K562 (cell line): Measurements from ENCODE around the gene YBX1. TPM values are rescaled to one million over a fixed set of nuclear protein-coding genes. Genes with fewer than 3 reads are reported as not detected.

Experiments
- ARID1B ChIP-seq: fragments of 450-650 bp; IDR thresholded peaks from 2 replicates; pipeline ENCODE4 v1.6.1; 2016; ENCODE audit warnings: antibody characterized with exemption, mild to moderate bottlenecking, inconsistent platforms
- BACH1 ChIP-seq: fragments of 200-800 bp; sonication (Bioruptor generic); IDR thresholded peaks from 2 replicates; pipeline ENCODE4 v1.6.1; 2016; ENCODE audit warnings: missing genetic modification characterization, missing compliant biosample characterization
- BCL6 ChIP-seq: fragments of 250-450 bp; sonication (Bioruptor Pico); IDR thresholded peaks from 2 replicates; pipeline ENCODE4 v1.4.0; 2020
- CBX1 ChIP-seq: sonication (generic); IDR thresholded peaks from 2 replicates; pipeline ENCODE4 v1.6.1; 2016; ENCODE audit warnings: antibody characterized with exemption, low read depth, mild to moderate bottlenecking
- CSDE1 ChIP-seq, 2 experiments: fragments of 450-650 bp; IDR thresholded peaks; 2 replicates each; pipeline ENCODE4 v1.6.1; 2016; ENCODE audit warnings: mild to moderate bottlenecking in 1 of 2
- DMBX1 ChIP-seq: fragments of 250-450 bp; sonication (Bioruptor Pico); IDR thresholded peaks from 2 replicates; pipeline ENCODE4 v1.8.0; 2022; ENCODE audit warnings: inconsistent platforms, mild to moderate bottlenecking, moderate library complexity, borderline replicate concordance
- ELF2 ChIP-seq: fragments of 250-450 bp; sonication (Bioruptor Pico); IDR thresholded peaks from 2 replicates; pipeline ENCODE4 v1.5.0; 2021; ENCODE audit warnings: mild to moderate bottlenecking
- FOXA1 ChIP-seq: fragments of 450-650 bp; IDR thresholded peaks from 2 replicates; pipeline ENCODE4 v1.6.1; 2016; ENCODE audit warnings: mild to moderate bottlenecking, borderline replicate concordance
- FOXM1 ChIP-seq, 2 experiments: fragments of 450-650 bp in 1 of 2; sonication (generic) in 1 of 2; formaldehyde crosslinking in 1 of 2; IDR thresholded peaks; 2 replicates each; pipeline versions ENCODE4 v1.6.1 to v1.9.0; 2017 to 2022; ENCODE audit warnings: low read depth in 2 of 2, mild to moderate bottlenecking in 2 of 2, missing genetic modification reagents in 1 of 2, moderate library complexity in 1 of 2
- GABPA ChIP-seq: fragments of 200-800 bp; sonication (Bioruptor generic); conservative IDR thresholded peaks from 2 replicates; pipeline ENCODE4 v1.6.1; 2016; ENCODE audit warnings: low read depth, missing genetic modification characterization, missing compliant biosample characterization
- GATA2 ChIP-seq: sonication (generic); formaldehyde crosslinking; IDR thresholded peaks from 2 replicates; pipeline ENCODE4 v1.4.0; 2020; ENCODE audit warnings: mild to moderate bottlenecking, missing genetic modification reagents
- ILK ChIP-seq: fragments of 450-650 bp; IDR thresholded peaks from 2 replicates; pipeline ENCODE4 v1.6.1; 2016; ENCODE audit warnings: missing genetic modification characterization, low read depth, mild to moderate bottlenecking, missing compliant biosample characterization, moderate library complexity, borderline replicate concordance
- KDM5B ChIP-seq: fragments of 200-600 bp; sonication (generic); IDR thresholded peaks from 2 replicates; pipeline ENCODE4 v1.6.1; 2012; ENCODE audit warnings: low read depth, mild to moderate bottlenecking, moderate library complexity, low read length, control low read depth, inconsistent platforms; ENCODE audit not compliant: insufficient replicate concordance
- MEF2A ChIP-seq: IDR thresholded peaks from 2 replicates; pipeline ENCODE4 v1.6.1; 2011; ENCODE audit warnings: low read depth, mild to moderate bottlenecking, low read length, moderate library complexity; ENCODE audit not compliant: control insufficient read depth
- NRF1 ChIP-seq, 2 experiments: fragments of 450-650 bp; IDR thresholded peaks in 1 of 2; conservative IDR thresholded peaks in 1 of 2; 2 replicates each; pipeline ENCODE4 v1.6.1; 2014; ENCODE audit warnings: mild to moderate bottlenecking in 2 of 2
- POLR2AphosphoS2 ChIP-seq: IDR thresholded peaks from 2 replicates; pipeline ENCODE4 v1.6.1; 2012; ENCODE audit warnings: low read length, improper control_type of control experiment
- SIN3A ChIP-seq, 2 experiments: fragments of 150-350 bp in 1 of 2; IDR thresholded peaks; 2 replicates each; pipeline ENCODE4 v1.6.1; 2011 to 2016; ENCODE audit warnings: borderline replicate concordance in 2 of 2, low read depth in 2 of 2, low read length in 2 of 2, mild to moderate bottlenecking in 2 of 2, moderate library complexity in 2 of 2; ENCODE audit not compliant: control insufficient read depth in 1 of 2
- SRSF3 ChIP-seq: fragments of 200-400 bp; formaldehyde crosslinking; IDR thresholded peaks from 2 replicates; pipeline ENCODE4 v1.6.1; 2016; ENCODE audit warnings: mild to moderate bottlenecking, low read length, moderate library complexity; ENCODE audit not compliant: insufficient read depth
- ZNF23 ChIP-seq: fragments of 250-450 bp; sonication (Bioruptor Pico); IDR thresholded peaks from 2 replicates; pipeline ENCODE4 v1.4.0; 2020; ENCODE audit warnings: mild to moderate bottlenecking
- ZNF274 ChIP-seq: IDR thresholded peaks from 2 replicates; pipeline ENCODE4 v1.6.1; 2011; ENCODE audit warnings: low read depth, mild to moderate bottlenecking, low read length, moderate library complexity, borderline replicate concordance
- ZNF707 ChIP-seq: fragments of 250-450 bp; sonication (Bioruptor Pico); conservative IDR thresholded peaks from 2 replicates; pipeline ENCODE4 v1.8.0; 2022; ENCODE audit warnings: inconsistent platforms, mild to moderate bottlenecking, moderate library complexity
- polyA plus RNA-seq, 8 experiments: library from polyadenylated mRNA; depleted of rRNA in 4 of 8; stranded (reverse) in 5 of 8; unstranded in 3 of 8; fragments of >200 nt; fragmentation: Nextera tagmentation in 2 of 8; fragmentation: Illumina TruSeq in 1 of 8; extraction: Ambion mirVana in 2 of 8; extraction: Trizol in 1 of 8; gene quantifications; 2 replicates each; pipeline versions ENCODE4 v1.2.1 to v1.2.3, GENCODE V29; 2011 to 2014; ENCODE audit warnings: inconsistent platforms in 1 of 8, missing spikeins in 1 of 8
- total RNA-seq, 7 experiments: library from RNA; depleted of rRNA in 6 of 7; stranded (reverse); fragments of >200 nt in 6 of 7; fragmentation: Illumina TruSeq in 2 of 7; extraction: Trizol in 2 of 7; gene quantifications; 2 replicates each; pipeline versions ENCODE4 v1.2.1 to v1.2.3, GENCODE V29; 2011 to 2021; ENCODE audit warnings: low replicate concordance in 1 of 7
- TF ChIP-seq, protein P1 (sequence below): sonication (generic); formaldehyde crosslinking; IDR thresholded peaks from 2 replicates; pipeline ENCODE4 v1.8.0; 2022; ENCODE audit warnings: mild to moderate bottlenecking, missing genetic modification reagents
- TF ChIP-seq, protein P2 (sequence below): fragments of 200-400 bp; formaldehyde crosslinking; IDR thresholded peaks from 2 replicates; pipeline ENCODE4 v1.6.1; 2017; ENCODE audit warnings: mild to moderate bottlenecking, low read depth, low read length, moderate library complexity

Gene YBX1
- total and polyA plus RNA-seq, 9 of the 15 experiments (the other 6 are each of a cell fraction or from before 2014, with no cell fraction given) = 363 to 1,955 (median 1,216) TPM

DNA sequence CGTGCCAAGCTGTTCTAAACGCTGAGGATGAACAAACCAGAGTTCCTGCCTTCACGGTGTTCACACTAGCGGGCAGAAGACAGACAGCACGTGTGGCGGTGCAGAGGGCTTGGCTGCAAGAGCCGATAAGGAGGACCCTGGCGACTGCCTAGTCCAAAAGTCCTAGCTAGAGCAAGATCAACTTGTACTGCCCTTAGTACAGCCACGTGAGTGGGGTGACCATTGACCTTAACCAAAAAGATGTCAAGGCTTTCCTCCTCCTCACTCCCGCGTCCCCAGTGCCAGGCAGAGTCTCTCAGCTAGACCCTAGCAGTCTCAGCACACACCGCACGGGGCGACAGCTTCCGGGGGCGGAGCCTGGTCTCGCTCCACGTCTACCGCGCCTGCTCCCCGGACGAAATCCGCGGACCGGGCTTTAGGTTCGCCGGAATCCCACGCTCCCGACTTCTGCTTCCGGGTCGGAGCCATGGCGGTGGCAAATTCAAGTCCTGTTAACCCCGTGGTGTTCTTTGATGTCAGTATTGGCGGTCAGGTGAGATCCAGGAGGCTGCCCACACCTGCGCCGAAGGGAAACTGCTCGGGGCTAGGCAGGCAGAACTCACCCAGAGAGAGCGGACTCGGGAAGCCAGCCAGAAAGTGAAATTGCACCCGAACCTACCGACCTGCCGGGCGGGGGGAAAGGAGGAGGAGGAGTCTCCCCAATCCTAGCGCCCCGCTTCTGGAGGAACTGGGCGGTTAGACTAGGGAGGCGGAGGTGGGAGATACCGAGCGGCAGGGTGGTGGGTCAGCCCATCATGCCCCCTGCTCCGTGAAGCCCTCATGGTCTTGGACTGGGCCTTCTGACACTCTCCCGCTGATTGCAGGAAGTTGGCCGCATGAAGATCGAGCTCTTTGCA lies 24.0 kb upstream of the YBX1 start, which contains the start of gene PPIH (continued):
- TF ChIP-seq, protein P1, sequence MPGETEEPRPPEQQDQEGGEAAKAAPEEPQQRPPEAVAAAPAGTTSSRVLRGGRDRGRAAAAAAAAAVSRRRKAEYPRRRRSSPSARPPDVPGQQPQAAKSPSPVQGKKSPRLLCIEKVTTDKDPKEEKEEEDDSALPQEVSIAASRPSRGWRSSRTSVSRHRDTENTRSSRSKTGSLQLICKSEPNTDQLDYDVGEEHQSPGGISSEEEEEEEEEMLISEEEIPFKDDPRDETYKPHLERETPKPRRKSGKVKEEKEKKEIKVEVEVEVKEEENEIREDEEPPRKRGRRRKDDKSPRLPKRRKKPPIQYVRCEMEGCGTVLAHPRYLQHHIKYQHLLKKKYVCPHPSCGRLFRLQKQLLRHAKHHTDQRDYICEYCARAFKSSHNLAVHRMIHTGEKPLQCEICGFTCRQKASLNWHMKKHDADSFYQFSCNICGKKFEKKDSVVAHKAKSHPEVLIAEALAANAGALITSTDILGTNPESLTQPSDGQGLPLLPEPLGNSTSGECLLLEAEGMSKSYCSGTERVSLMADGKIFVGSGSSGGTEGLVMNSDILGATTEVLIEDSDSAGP (CRISPR knock-in tag) = no peak
- TF ChIP-seq GABPA (tag) (peak; percentile 99), ZNF707 (CRISPR knock-in tag) (no peak), ARID1B (peak; percentile 76), CBX1 (no peak; the same call in 1 of the 2 replicates), KDM5B (peak; percentile 94), ZNF23 (CRISPR knock-in tag) (no peak), FOXA1 (no peak), GATA2 (CRISPR knock-in tag) (no peak), NRF1 (conservative IDR thresholded peaks at IDR 0.05 in 1 of 2, IDR thresholded peaks at IDR 0.05 in 1 of 2) (peak; percentile 85 to 88), CSDE1 (IDR thresholded peaks at IDR 0.05) (no peak; a peak in 1 of 4 replicates), FOXM1 (IDR thresholded peaks at IDR 0.05; ENCODE audit: low read depth) (no peak), FOXM1 (CRISPR knock-in tag; IDR thresholded peaks at IDR 0.05; ENCODE audit: low read depth) (peak; percentile 69; the same call in 1 of the 2 replicates), DMBX1 (CRISPR knock-in tag) (no peak), ZNF274 (no peak), MEF2A (0 out of 2 replicates have a peak, but pooled peaks have one; percentile 12), ILK (tag) (no peak), BACH1 (tag) (no peak), BCL6 (CRISPR knock-in tag) (no peak), SRSF3 (no peak), POLR2AphosphoS2 (no peak), ELF2 (peak; percentile 63), SIN3A (IDR thresholded peaks at IDR 0.05; ENCODE audit: borderline replicate concordance in 2 of 2, control insufficient read depth in 1 of 2, low read depth in 2 of 2, low read length in 2 of 2) (peak in 1 of 2 experiments; percentile 87; a peak in 2 of 4 replicates)
- TF ChIP-seq, protein P2, sequence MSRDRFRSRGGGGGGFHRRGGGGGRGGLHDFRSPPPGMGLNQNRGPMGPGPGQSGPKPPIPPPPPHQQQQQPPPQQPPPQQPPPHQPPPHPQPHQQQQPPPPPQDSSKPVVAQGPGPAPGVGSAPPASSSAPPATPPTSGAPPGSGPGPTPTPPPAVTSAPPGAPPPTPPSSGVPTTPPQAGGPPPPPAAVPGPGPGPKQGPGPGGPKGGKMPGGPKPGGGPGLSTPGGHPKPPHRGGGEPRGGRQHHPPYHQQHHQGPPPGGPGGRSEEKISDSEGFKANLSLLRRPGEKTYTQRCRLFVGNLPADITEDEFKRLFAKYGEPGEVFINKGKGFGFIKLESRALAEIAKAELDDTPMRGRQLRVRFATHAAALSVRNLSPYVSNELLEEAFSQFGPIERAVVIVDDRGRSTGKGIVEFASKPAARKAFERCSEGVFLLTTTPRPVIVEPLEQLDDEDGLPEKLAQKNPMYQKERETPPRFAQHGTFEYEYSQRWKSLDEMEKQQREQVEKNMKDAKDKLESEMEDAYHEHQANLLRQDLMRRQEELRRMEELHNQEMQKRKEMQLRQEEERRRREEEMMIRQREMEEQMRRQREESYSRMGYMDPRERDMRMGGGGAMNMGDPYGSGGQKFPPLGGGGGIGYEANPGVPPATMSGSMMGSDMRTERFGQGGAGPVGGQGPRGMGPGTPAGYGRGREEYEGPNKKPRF = no peak
